Occipital lobe (tissue), 2 donors: Measurements from ENCODE around the gene TMEM192. TPM values are rescaled to one million over a fixed set of nuclear protein-coding genes. Genes with fewer than 3 reads are reported as not detected.
"Not testable (repeated sequence)": the region's sequence is repeated elsewhere in the genome, so short reads cannot be mapped to it uniquely, and the experiment has no call there.

Source experiments
- DNase-seq: peaks from one replicate; lab custom pipeline; 2025; lab: John Stamatoyannopoulos, UW
- total RNA-seq: library from RNA; depleted of rRNA; stranded (reverse); fragments of >200 nt; gene quantifications from one replicate; pipeline ENCODE4 v1.2.3, GENCODE V29; 2014

TMEM192 gene
- total RNA-seq, result 8.6 TPM

- DNase-seq, result peak; percentile 97
Measured at GRCh38 chr4:165112368-165113121, at the start of gene TMEM192. Gene TMEM192, minus strand, starts transcription at chr4:165112860. Its CDS starts 87 bp downstream, at chr4:165112773.

- no peak for DNase-seq
Measured at GRCh38 chr4:165158762-165159161, 46.1 kb upstream of the TMEM192 start.

- no peak for DNase-seq
Measured at GRCh38 chr4:165156906-165157305, 44.2 kb upstream of the TMEM192 start.

GRCh38 chr4:165154482-165154881 lies 41.8 kb upstream of the TMEM192 start:
- no peak for DNase-seq

- DNase-seq, result no peak
Measured at GRCh38 chr4:165152527-165152926, 39.9 kb upstream of the TMEM192 start.

- no peak for DNase-seq
Measured at GRCh38 chr4:165151734-165152133, 39.1 kb upstream of the TMEM192 start.

- no peak for DNase-seq
Measured at GRCh38 chr4:165150545-165150944, 37.9 kb upstream of the TMEM192 start.

- no peak for DNase-seq
Measured at GRCh38 chr4:165138843-165139242, 26.2 kb upstream of the TMEM192 start.

GRCh38 chr4:165137205-165137604 lies 24.5 kb upstream of the TMEM192 start:
- no peak for DNase-seq

GRCh38 chr4:165136529-165136928 lies 23.9 kb upstream of the TMEM192 start:
- no peak for DNase-seq

GRCh38 chr4:165133150-165133549 lies 20.5 kb upstream of the TMEM192 start:
- DNase-seq, result no peak

- DNase-seq, result peak; percentile 71
Measured at GRCh38 chr4:165131247-165131832, 18.7 kb upstream of the TMEM192 start.

GRCh38 chr4:165129924-165130323 lies 17.3 kb upstream of the TMEM192 start:
- no peak for DNase-seq

- DNase-seq, result not testable (repeated sequence)
Measured at GRCh38 chr4:165125869-165126499, 13.3 kb upstream of the TMEM192 start.

- DNase-seq, result no peak
Measured at GRCh38 chr4:165124488-165124887, 11.8 kb upstream of the TMEM192 start.

- no peak for DNase-seq
Measured at GRCh38 chr4:165118256-165118909, 5.7 kb upstream of the TMEM192 start.

- DNase-seq, result no peak
Measured at GRCh38 chr4:165115301-165115700, 2.6 kb upstream of the TMEM192 start.

- DNase-seq, result no peak
Measured at GRCh38 chr4:165111906-165112367, 723 bp downstream of the TMEM192 start.

- no peak for DNase-seq
Measured at GRCh38 chr4:165106518-165106917, 6.1 kb downstream of the TMEM192 start.

- no peak for DNase-seq
Measured at GRCh38 chr4:165101641-165102040, 11.0 kb downstream of the TMEM192 start.

GRCh38 chr4:165096776-165097175 lies 15.9 kb downstream of the TMEM192 start:
- DNase-seq, result no peak

GRCh38 chr4:165095291-165095690 lies 17.4 kb downstream of the TMEM192 start:
- DNase-seq, result no peak
